HCT116 (cell line): ENCODE results near the gene ARNT2. TPM values are rescaled to one million over a fixed set of nuclear protein-coding genes. Genes with fewer than 3 reads are reported as not detected.

Experiments used
- ATAC-seq: fragments of 200-7000 bp; cut with Tn5 transposase; 2 replicates; pipeline ENCODE4 v1.9.1; 2020; ENCODE audit warnings: mild to moderate bottlenecking, moderate library complexity
- BruUV-seq: library from RNA; stranded (reverse); fragments of 400-500 nt; replicated peaks from 2 replicates; lab custom pipeline; 2021; lab: Mats Ljungman, UMichigan
- CTCF ChIA-PET: fragments of 300-600 bp; sonication (Branson Sonifier 250); formaldehyde crosslinking; loops from one replicate; lab custom pipeline; 2021; ENCODE audit warnings: antibody characterized with exemption; lab: Charles Lee
- POLR2A ChIA-PET: fragments of 300-600, 350-600 bp; sonication (Branson Sonifier 250); formaldehyde crosslinking; loops from one replicate; lab custom pipeline; 2021; ENCODE audit warnings: antibody characterized with exemption; lab: Charles Lee
- RAD21 ChIA-PET, 2 experiments: fragments of 300-600 bp; sonication (Branson Sonifier 250); formaldehyde crosslinking; loops; one replicate each; lab custom pipeline; 2023; ENCODE audit warnings: low total read pairs in 2 of 2; ENCODE audit not compliant: uncharacterized antibody in 2 of 2, unreplicated experiment in 2 of 2, low non-redundant PET in 1 of 2; lab: Charles Lee
- DNase-seq: peaks from one replicate; pipeline ENCODE4 v3.0.0-alpha.2; 2010; ENCODE audit warnings: low read depth, low spot score
- H2AFZ ChIP-seq: fragments of 200-600 bp; shearing (Covaris generic), sonication (generic); 2 replicates; pipeline ENCODE4 v1.6.1; 2017; ENCODE audit warnings: low read depth, mixed run types, mixed read lengths, antibody characterized with exemption, low read length; ENCODE audit not compliant: poor library complexity, severe bottlenecking
- H3K27ac ChIP-seq: 2 replicates; pipeline ENCODE4 v1.5.1; 2012; ENCODE audit warnings: low read depth, low read length
- H3K27me3 ChIP-seq: fragments of 200-600 bp; sonication (generic); 2 replicates; pipeline ENCODE4 v1.6.1; 2016; ENCODE audit warnings: mixed run types, low read length, mixed read lengths; ENCODE audit not compliant: insufficient read depth
- H3K36me3 ChIP-seq, 2 experiments: fragments of 200-500 bp in 1 of 2; fragments of 200-600 bp in 1 of 2; sonication (Bioruptor generic) in 1 of 2; sonication (generic) in 1 of 2; 2 replicates each; pipeline versions ENCODE4 v1.5.1 to v1.6.1; 2014 to 2016; ENCODE audit warnings: low read length in 2 of 2, inconsistent platforms in 1 of 2, mixed read lengths in 1 of 2, mixed run types in 1 of 2; ENCODE audit not compliant: insufficient read depth in 2 of 2, control insufficient read depth in 1 of 2
- H3K4me1 ChIP-seq, 2 experiments: fragments of 200-600 bp in 1 of 2; sonication (generic) in 1 of 2; 2 replicates each; pipeline versions ENCODE4 v1.5.1 to v1.6.1; 2012 to 2017; ENCODE audit warnings: low read length in 2 of 2, inconsistent platforms in 1 of 2, mild to moderate bottlenecking in 1 of 2, mixed read lengths in 1 of 2, mixed run types in 1 of 2, moderate library complexity in 1 of 2; ENCODE audit not compliant: insufficient read depth in 2 of 2, control insufficient read depth in 1 of 2
- H3K4me2 ChIP-seq: fragments of 200-600 bp; sonication (generic); 2 replicates; pipeline ENCODE4 v1.6.1; 2017; ENCODE audit warnings: mixed run types, low read length, mixed read lengths
- H3K4me3 ChIP-seq, 2 experiments: fragments of 200-600 bp in 1 of 2; sonication (generic) in 1 of 2; replicated peaks in 1 of 2; 2 replicates each; pipeline ENCODE4 v1.5.1; 2011 to 2016; ENCODE audit warnings: low read length in 2 of 2, control low read depth in 1 of 2, low read depth in 1 of 2, mild to moderate bottlenecking in 1 of 2, mixed read lengths in 1 of 2, mixed run types in 1 of 2
- H3K79me2 ChIP-seq: fragments of 200-600 bp; sonication (generic); 2 replicates; pipeline ENCODE4 v1.6.1; 2017; ENCODE audit warnings: mild to moderate bottlenecking, mixed run types, low read length, moderate library complexity, mixed read lengths; ENCODE audit not compliant: insufficient read depth
- H3K9ac ChIP-seq: fragments of 200-600 bp; sonication (generic); 2 replicates; pipeline ENCODE4 v1.6.1; 2016; ENCODE audit warnings: low read length, mixed read lengths
- H3K9me2 ChIP-seq: fragments of 200-600 bp; sonication (generic), shearing (Covaris generic); 2 replicates; pipeline ENCODE4 v1.6.1; 2017; ENCODE audit warnings: mixed run types, mild to moderate bottlenecking, moderate library complexity; ENCODE audit not compliant: insufficient read depth
- H3K9me3 ChIP-seq, 2 experiments: fragments of 200-500 bp in 1 of 2; fragments of 200-600 bp in 1 of 2; sonication (Bioruptor generic) in 1 of 2; sonication (generic) in 1 of 2; 2 replicates each; pipeline ENCODE4 v1.6.1; 2014 to 2017; ENCODE audit warnings: low read length in 2 of 2, mixed read lengths in 2 of 2, inconsistent platforms in 1 of 2, low read depth in 1 of 2, mild to moderate bottlenecking in 1 of 2, mixed run types in 1 of 2, moderate library complexity in 1 of 2; ENCODE audit not compliant: control insufficient read depth in 1 of 2, insufficient read depth in 1 of 2
- H4K20me1 ChIP-seq: fragments of 200-600 bp; sonication (generic), shearing (Covaris generic); 2 replicates; pipeline ENCODE4 v1.6.1; 2017; ENCODE audit warnings: mixed run types, mild to moderate bottlenecking, moderate library complexity; ENCODE audit not compliant: insufficient read depth
- CBX3 ChIP-seq: IDR thresholded peaks from 2 replicates; pipeline ENCODE4 v1.6.1; 2012; ENCODE audit warnings: low read depth
- FOSL1 ChIP-seq: IDR thresholded peaks from 2 replicates; pipeline ENCODE4 v1.6.1; 2012; ENCODE audit warnings: low read depth
- JUND ChIP-seq: IDR thresholded peaks from 2 replicates; pipeline ENCODE4 v1.6.1; 2012
- POLR2AphosphoS5 ChIP-seq: IDR thresholded peaks from 2 replicates; pipeline ENCODE4 v1.6.1; 2011; ENCODE audit warnings: mild to moderate bottlenecking, low read depth, low read length, moderate library complexity
- SP1 ChIP-seq: IDR thresholded peaks from 2 replicates; pipeline ENCODE4 v1.6.1; 2012; ENCODE audit warnings: low read depth
- SRF ChIP-seq: IDR thresholded peaks from 2 replicates; pipeline ENCODE4 v1.6.1; 2012; ENCODE audit warnings: low read depth
- ZBTB33 ChIP-seq: IDR thresholded peaks from 2 replicates; pipeline ENCODE4 v1.6.1; 2011; ENCODE audit warnings: mild to moderate bottlenecking, low read length, moderate library complexity; ENCODE audit not compliant: insufficient replicate concordance; ENCODE audit errors: extremely low read depth
- intact Hi-C: fragments of 100-400 bp; cut with micrococcal nuclease; formaldehyde crosslinking; loops from 2 replicates; pipeline ENCODE4 v1.10.0; 2022
- total RNA-seq: library from RNA; stranded (reverse); gene quantifications from one replicate; pipeline ENCODE4 v1.2.1, GENCODE V29; 2021; ENCODE audit not compliant: unreplicated experiment

Gene ARNT2
- total RNA-seq, 1 experiment from 2014 or later: 3.0 TPM

DNA sequence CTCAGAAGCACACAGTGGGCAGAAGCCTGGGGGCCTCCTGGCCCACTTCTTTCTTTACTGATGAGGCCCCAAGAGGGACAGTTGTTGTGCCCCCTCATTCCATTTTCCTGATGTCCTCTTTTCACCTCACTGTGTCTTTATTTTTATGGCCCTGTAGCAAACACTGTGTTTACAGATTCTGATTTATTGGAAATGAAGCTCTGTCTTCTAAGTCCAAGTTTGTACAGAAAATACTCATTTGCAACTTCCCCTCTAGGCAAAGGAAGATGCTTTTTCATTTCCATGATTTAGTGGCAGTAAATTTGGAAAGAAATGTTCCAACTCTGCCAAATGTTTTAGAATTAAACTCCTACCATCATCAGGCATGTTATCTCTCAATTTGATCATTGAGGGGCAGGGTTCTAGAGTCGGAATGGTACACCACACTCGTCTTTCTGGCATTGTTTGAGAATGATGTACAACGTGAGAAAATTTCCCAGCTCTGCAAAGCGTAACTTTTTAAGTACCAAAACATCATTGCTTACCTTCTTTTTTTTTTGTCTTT lies 129.7 kb downstream of the ARNT2 start:
- Histone ChIP-seq H3K9me3 (no peaks in the 10 kb centered on the region), H4K20me1 (no peaks in the 10 kb centered on the region), H3K9me2 (no peaks in the 10 kb centered on the region), H2AFZ (no peak overlapping the region), H3K27ac (no peak overlapping the region), H3K36me3 (no peaks in the 10 kb centered on the region), H3K4me3 (no peak overlapping the region), H3K9ac (no peak overlapping the region), H3K4me1 (no peaks in the 10 kb centered on the region), H3K79me2 (no peaks in the 10 kb centered on the region), H3K27me3 (0 out of 2 replicates have a peak, but pooled peaks cover 6% of the 10 kb centered on the region), H3K4me2 (no peak overlapping the region)
- ATAC-seq (no peak), DNase-seq (no peak)
- RAD21 ChIA-PET: no interaction called here
- BruUV-seq: no TSS peak
- POLR2A ChIA-PET: no interaction called here
- no peak for TF ChIP-seq CBX3
- TF ChIP-seq ZBTB33: no peak
- no peak for TF ChIP-seq FOSL1
- CTCF ChIA-PET: no interaction called here
- intact Hi-C loops: no loop called here

GRCh38 chr15:80536231-80536630 lies 132.0 kb downstream of the ARNT2 start:
- no peaks in the 10 kb centered on the region for H3K79me2 ChIP-seq
- DNase-seq (no peak), ATAC-seq (no peak)
- H3K9me3 ChIP-seq: no peaks in the 10 kb centered on the region
- TF ChIP-seq JUND (no peak), POLR2AphosphoS5 (no peak), SP1 (no peak), SRF (no peak)
- intact Hi-C loops: no loop called here
- POLR2A ChIA-PET: no interaction called here
- RAD21 ChIA-PET: no interaction called here
- no peaks in the 10 kb centered on the region for H3K9me2 ChIP-seq
- H3K4me1 ChIP-seq: no peaks in the 10 kb centered on the region
- no peak overlapping the region for H3K4me2 ChIP-seq
- H2AFZ ChIP-seq: no peak overlapping the region
- no peak overlapping the region for H3K9ac ChIP-seq
- no peak overlapping the region for H3K4me3 ChIP-seq
- BruUV-seq: no TSS peak
- 0 out of 2 replicates have a peak, but pooled peaks cover 6% of the 10 kb centered on the region for H3K27me3 ChIP-seq
- H4K20me1 ChIP-seq: no peaks in the 10 kb centered on the region
- CTCF ChIA-PET: no interaction called here
- H3K27ac ChIP-seq: no peak overlapping the region
- H3K36me3 ChIP-seq: no peaks in the 10 kb centered on the region
